ENCODE measurements around the gene RNF167.

The RNF167 gene

GRCh38 chr17:4940555-4941318 is 669 bp downstream of the RNF167 start:
- peak; percentile 81 for DNase-seq

- no peak for DNase-seq
Observed at GRCh38 chr17:4941319-4941610, 1.2 kb downstream of the RNF167 start.

- no peak for DNase-seq
Observed at GRCh38 chr17:4942760-4943508, 2.9 kb downstream of the RNF167 start.

GRCh38 chr17:4944163-4944553 is 4.1 kb downstream of the RNF167 start:
- no peak for DNase-seq

- no peak for DNase-seq
Observed at GRCh38 chr17:4944554-4945175, 4.6 kb downstream of the RNF167 start.

- DNase-seq = no peak
Observed at GRCh38 chr17:4945176-4945943, 5.3 kb downstream of the RNF167 start.

- no peak for DNase-seq
Observed at GRCh38 chr17:4945944-4946280, 5.8 kb downstream of the RNF167 start.

- DNase-seq = no peak
Observed at GRCh38 chr17:4946312-4946976, 6.4 kb downstream of the RNF167 start.

- no peak for DNase-seq
Observed at GRCh38 chr17:4947010-4947410, 6.9 kb downstream of the RNF167 start.

GRCh38 chr17:4947411-4948165 is 7.5 kb downstream of the RNF167 start:
- no peak for DNase-seq

- DNase-seq = peak; percentile 77
Observed at GRCh38 chr17:4948166-4948930, 8.3 kb downstream of the RNF167 start, which contains the start of gene PFN1. PFN1 (minus strand) TSS chr17:4948530; CDS start chr17:4948394, 136 bp downstream.

GRCh38 chr17:4948931-4949320 is 8.9 kb downstream of the RNF167 start:
- DNase-seq = peak; percentile 76

GRCh38 chr17:4949321-4950074 is 9.4 kb downstream of the RNF167 start:
- DNase-seq = peak; percentile 76

GRCh38 chr17:4950075-4950745 is 10.1 kb downstream of the RNF167 start:
- DNase-seq = peak; percentile 54

- peak; percentile 38 for DNase-seq
Observed at GRCh38 chr17:4950746-4951204, 10.7 kb downstream of the RNF167 start, which contains the start of gene ENO3. ENO3 (plus strand) TSS chr17:4951119; CDS start chr17:4951830, 711 bp downstream.

GRCh38 chr17:4951486-4951885 is 11.4 kb downstream of the RNF167 start:
- DNase-seq = no peak

GRCh38 chr17:4953451-4953961 is 13.4 kb downstream of the RNF167 start:
- no peak for DNase-seq

- DNase-seq = no peak
Observed at GRCh38 chr17:4955091-4955490, 15.0 kb downstream of the RNF167 start.

GRCh38 chr17:4956493-4957061 is 16.5 kb downstream of the RNF167 start:
- no peak for DNase-seq

All from NCI-H510A (cell line).